ENCODE measurements around the gene APBA3.

Gene APBA3

GRCh38 chr19:3725640-3726310 lies 35.7 kb downstream of the APBA3 start:
- Mint-ChIP-seq H3K27ac (no peak overlapping the region), H3K27me3 (peaks cover 22% of the 10 kb centered on the region), H3K36me3 (no peaks in the 10 kb centered on the region), H3K4me3 (no peak overlapping the region), H3K4me1 (peaks cover 12% of the 10 kb centered on the region), H3K9me3 (no peaks in the 10 kb centered on the region)
- ATAC-seq = no peak

GRCh38 chr19:3725121-3725520 lies 36.4 kb downstream of the APBA3 start:
- Mint-ChIP-seq H3K4me1 (peaks cover 17% of the 10 kb centered on the region), H3K9me3 (no peaks in the 10 kb centered on the region), H3K36me3 (no peaks in the 10 kb centered on the region), H3K27me3 (peaks cover 28% of the 10 kb centered on the region), H3K27ac (no peak overlapping the region), H3K4me3 (no peak overlapping the region)
- ATAC-seq = no peak

- Mint-ChIP-seq H3K4me3 (no peak overlapping the region), H3K27me3 (peaks cover 37% of the 10 kb centered on the region), H3K36me3 (no peaks in the 10 kb centered on the region), H3K27ac (no peak overlapping the region), H3K9me3 (no peaks in the 10 kb centered on the region), H3K4me1 (peaks cover 17% of the 10 kb centered on the region)
- no peak for ATAC-seq
These were observed 37.6 kb downstream of the APBA3 start for GRCh38 chr19:3723883-3724282.

- H3K9me3 Mint-ChIP-seq = no peaks in the 10 kb centered on the region
- H3K4me3 Mint-ChIP-seq = no peak overlapping the region
- no peaks in the 10 kb centered on the region for H3K36me3 Mint-ChIP-seq
- ATAC-seq = no peak
- peaks cover 17% of the 10 kb centered on the region for H3K4me1 Mint-ChIP-seq
- H3K27me3 Mint-ChIP-seq = peaks cover 38% of the 10 kb centered on the region
- no peak overlapping the region for H3K27ac Mint-ChIP-seq
These were observed 38.4 kb downstream of the APBA3 start for GRCh38 chr19:3723110-3723488.

GRCh38 chr19:3722443-3723109 lies 38.9 kb downstream of the APBA3 start:
- H3K36me3 Mint-ChIP-seq = no peaks in the 10 kb centered on the region
- no peaks in the 10 kb centered on the region for H3K9me3 Mint-ChIP-seq
- peaks cover 17% of the 10 kb centered on the region for H3K4me1 Mint-ChIP-seq
- H3K27me3 Mint-ChIP-seq = peaks cover 43% of the 10 kb centered on the region
- H3K27ac Mint-ChIP-seq = no peak overlapping the region
- ATAC-seq = peak; percentile 35
- no peak overlapping the region for H3K4me3 Mint-ChIP-seq

- peaks cover 17% of the 10 kb centered on the region for H3K4me1 Mint-ChIP-seq
These were observed 39.5 kb downstream of the APBA3 start for GRCh38 chr19:3721887-3722442.

GRCh38 chr19:3721131-3721886 lies 40.2 kb downstream of the APBA3 start:
- Mint-ChIP-seq H3K36me3 (no peaks in the 10 kb centered on the region), H3K4me1 (peaks cover 17% of the 10 kb centered on the region), H3K4me3 (peak overlapping the region; percentile 61), H3K27me3 (peaks cover 45% of the 10 kb centered on the region), H3K27ac (no peak overlapping the region), H3K9me3 (no peaks in the 10 kb centered on the region)
- peak; percentile 81 for ATAC-seq

More at GRCh38 chr19:3721887-3722442, 39.5 kb downstream of the APBA3 start:
- no peaks in the 10 kb centered on the region for H3K9me3 Mint-ChIP-seq
- H3K4me3 Mint-ChIP-seq = peak overlapping the region; percentile 61
- no peak overlapping the region for H3K27ac Mint-ChIP-seq
- ATAC-seq = no peak
- peaks cover 45% of the 10 kb centered on the region for H3K27me3 Mint-ChIP-seq
- no peaks in the 10 kb centered on the region for H3K36me3 Mint-ChIP-seq

GRCh38 chr19:3720349-3720917 lies 41.1 kb downstream of the APBA3 start:
- Mint-ChIP-seq H3K27me3 (peaks cover 45% of the 10 kb centered on the region), H3K4me3 (no peak overlapping the region), H3K36me3 (no peaks in the 10 kb centered on the region), H3K9me3 (no peaks in the 10 kb centered on the region), H3K27ac (no peak overlapping the region), H3K4me1 (peaks cover 17% of the 10 kb centered on the region)
- ATAC-seq = no peak

GRCh38 chr19:3719868-3720267 lies 41.6 kb downstream of the APBA3 start:
- no peak overlapping the region for H3K4me3 Mint-ChIP-seq
- no peak for ATAC-seq
- no peaks in the 10 kb centered on the region for H3K9me3 Mint-ChIP-seq
- peaks cover 17% of the 10 kb centered on the region for H3K4me1 Mint-ChIP-seq
- H3K27ac Mint-ChIP-seq = no peak overlapping the region
- H3K36me3 Mint-ChIP-seq = no peaks in the 10 kb centered on the region
- H3K27me3 Mint-ChIP-seq = peaks cover 45% of the 10 kb centered on the region

GRCh38 chr19:3716147-3716668 lies 45.3 kb downstream of the APBA3 start:
- no peak for ATAC-seq
- no peaks in the 10 kb centered on the region for H3K9me3 Mint-ChIP-seq
- H3K27ac Mint-ChIP-seq = no peak overlapping the region
- no peak overlapping the region for H3K4me3 Mint-ChIP-seq
- peaks cover 10% of the 10 kb centered on the region for H3K4me1 Mint-ChIP-seq
- H3K27me3 Mint-ChIP-seq = peaks cover 27% of the 10 kb centered on the region
- H3K36me3 Mint-ChIP-seq = no peaks in the 10 kb centered on the region

GRCh38 chr19:3712663-3713611 lies 48.6 kb downstream of the APBA3 start:
- peaks cover 28% of the 10 kb centered on the region for H3K27me3 Mint-ChIP-seq

GRCh38 chr19:3710265-3710812 lies 51.2 kb downstream of the APBA3 start:
- Mint-ChIP-seq H3K36me3 (no peaks in the 10 kb centered on the region), H3K4me1 (peaks cover 12% of the 10 kb centered on the region), H3K4me3 (no peak overlapping the region), H3K27me3 (peaks cover 32% of the 10 kb centered on the region), H3K27ac (no peak overlapping the region), H3K9me3 (no peaks in the 10 kb centered on the region)
- ATAC-seq = peak; percentile 51

More at GRCh38 chr19:3712663-3713611, 48.6 kb downstream of the APBA3 start:
- H3K27ac Mint-ChIP-seq = no peak overlapping the region
- peaks cover 6% of the 10 kb centered on the region for H3K4me1 Mint-ChIP-seq
- peak; percentile 36 for ATAC-seq
- H3K4me3 Mint-ChIP-seq = no peak overlapping the region
- no peaks in the 10 kb centered on the region for H3K9me3 Mint-ChIP-seq
- no peaks in the 10 kb centered on the region for H3K36me3 Mint-ChIP-seq

GRCh38 chr19:3708207-3708931 lies 53.1 kb downstream of the APBA3 start, which contains the start of gene TJP3:
TSS of gene TJP3 (plus strand) at chr19:3708384. CDS start at chr19:3728433, 20,049 bp downstream.
- Mint-ChIP-seq H3K4me1 (peaks cover 12% of the 10 kb centered on the region), H3K27me3 (peaks cover 39% of the 10 kb centered on the region), H3K9me3 (no peaks in the 10 kb centered on the region), H3K36me3 (no peaks in the 10 kb centered on the region), H3K27ac (no peak within 1 kb of the TSS), H3K4me3 (no peak within 1 kb of the TSS)
- no peak for ATAC-seq

Measured in stimulated activated memory B cell treated with anti-CD40 and anti-IgM and Interleukin-4, amounts not matched to agents 10 μg/mL and 1 μg/mL and 100 μg/mL, for 72 hours (primary cell).